Right lobe of liver (tissue), 6 donors: Measurements from ENCODE around the gene LRMDA. TPM values are rescaled to one million over a fixed set of nuclear protein-coding genes. Genes with fewer than 3 reads are reported as not detected.

Experiments
- ATAC-seq, 4 donors: fragments of 200-7000 bp; cut with Tn5 transposase; one replicate each; pipeline ENCODE4 v1.9.1; 2020; ENCODE audit warnings: mild to moderate bottlenecking in 4 of 4, moderate library complexity in 4 of 4
- DNase-seq, 3 donors: peaks; one replicate each; pipeline ENCODE4 v3.0.0-alpha.2; 2020
- H3K27ac ChIP-seq, 3 donors: fragments of 200-600 bp; one replicate each; pipeline ENCODE4 v1.8.0; 2022
- H3K27me3 ChIP-seq, 2 donors: fragments of 200-600 bp; one replicate each; pipeline ENCODE4 v1.8.0; 2022
- H3K36me3 ChIP-seq, 4 donors: fragments of 200-600 bp; sonication (generic) in 1 of 4; one replicate each; pipeline versions ENCODE4 v1.5.1 to v1.8.0; 2017 to 2022; ENCODE audit warnings: control low read depth in 1 of 4
- H3K4me1 ChIP-seq, 4 donors: fragments of 200-600 bp; sonication (generic) in 1 of 4; one replicate each; pipeline versions ENCODE4 v1.5.1 to v1.8.0; 2017 to 2022; ENCODE audit warnings: control low read depth in 1 of 4
- H3K4me3 ChIP-seq, 3 donors: fragments of 200-600 bp; one replicate each; pipeline ENCODE4 v1.8.0; 2022
- H3K9me3 ChIP-seq, 4 donors: fragments of 200-600 bp; sonication (generic) in 1 of 4; one replicate each; pipeline versions ENCODE4 v1.5.1 to v1.8.0; 2017 to 2022; ENCODE audit warnings: control low read depth in 1 of 4
- CTCF ChIP-seq, 4 donors: fragments of 200-600 bp in 3 of 4; fragments of 450-650 bp in 1 of 4; IDR thresholded peaks; one replicate each; pipeline versions ENCODE4 v1.5.1 to v1.8.0; 2016 to 2022; ENCODE audit warnings: antibody characterized with exemption in 4 of 4, mild to moderate bottlenecking in 2 of 4
- POLR2A ChIP-seq: fragments of 450-650 bp; IDR thresholded peaks from one replicate; pipeline ENCODE4 v1.6.1; 2017; ENCODE audit warnings: antibody characterized with exemption, mild to moderate bottlenecking
- WGBS: methylation state at CpG from one replicate; pipeline ENCODE4 v1.1.6; 2018; ENCODE audit warnings: low coverage, low lambda C conversion rate; ENCODE audit not compliant: insufficient coverage; ENCODE audit errors: missing lambda C conversion rate; 5-methylcytosine and 5-hydroxymethylcytosine counted together
- intact Hi-C, 2 donors: fragments of 100-400 bp; cut with DNase I; formaldehyde crosslinking; loops; one replicate each; pipeline versions ENCODE4 v1.11.2 to v1.14.1; 2022
- total RNA-seq, 6 experiments: library from RNA; depleted of rRNA in 2 of 6; stranded (reverse); fragments of >200 nt in 2 of 6; fragmentation: NEBNext Ultra II Directional in 3 of 6; extraction: Animal tissue kit (Norgen Biotek cat#: 25700) in 3 of 6; gene quantifications; one replicate each; pipeline versions ENCODE4 v1.1.0 to v1.2.4, GENCODE V29; 2016 to 2023
- donor health status: DM: no; HTN: yes; CAD: no.
- donor health status: DM: no; HTN: no; CAD: no.
- donor health status: DM: no; HTN: no; CAD: no.
- donor health status: DM: no; HTN: yes; CAD: no.
- donor health status: DM: no; HTN: yes; CAD: no.

LRMDA gene
- total RNA-seq, 6 experiments from 2014 or later: 9.9 to 19.9 (median 16.3) TPM

- WGBS: 82% methylated on average over 1 of the region's 3 CpGs
- intact Hi-C loops: no loop called here
- TF ChIP-seq CTCF (IDR thresholded peaks at IDR 0.05): no peak
- no peak for TF ChIP-seq POLR2A
Observed at GRCh38 chr10:76188216-76188615, 756.8 kb downstream of the LRMDA start.

GRCh38 chr10:76190634-76191270, 759.3 kb downstream of the LRMDA start:
- ATAC-seq (no peak), DNase-seq (no peak)
- H3K36me3 ChIP-seq: no peaks in the 10 kb centered on the region
- peaks cover 0 to 2% (median 0%) of the 10 kb centered on the region in 4 donors for H3K4me1 ChIP-seq
- no peak for TF ChIP-seq CTCF (IDR thresholded peaks at IDR 0.05)
- no peak for TF ChIP-seq POLR2A
- intact Hi-C loops: no loop called here
- H3K27ac ChIP-seq: no peak overlapping the region
- no peaks in the 10 kb centered on the region for H3K27me3 ChIP-seq
- H3K4me3 ChIP-seq: no peak overlapping the region
- 94% methylated on average over 8 of the region's 8 CpGs for WGBS
- no peaks in the 10 kb centered on the region for H3K9me3 ChIP-seq

More at GRCh38 chr10:76188216-76188615, 756.8 kb downstream of the LRMDA start:
- ATAC-seq: no peak
- no peak for DNase-seq
- Histone ChIP-seq H3K27me3 (no peaks in the 10 kb centered on the region), H3K4me3 (no peak overlapping the region), H3K9me3 (no peaks in the 10 kb centered on the region), H3K27ac (no peak overlapping the region), H3K4me1 (no peaks in the 10 kb centered on the region), H3K36me3 (no peaks in the 10 kb centered on the region)

- intact Hi-C loops: no loop called here
Observed at GRCh38 chr10:76191336-76191735, 759.9 kb downstream of the LRMDA start.

GRCh38 chr10:76192151-76192550, 760.7 kb downstream of the LRMDA start:
- DNase-seq: no peak
- H3K27me3 ChIP-seq: no peaks in the 10 kb centered on the region
- H3K4me3 ChIP-seq: no peak overlapping the region
- no peak overlapping the region for H3K27ac ChIP-seq
- ATAC-seq: no peak
- no peaks in the 10 kb centered on the region for H3K9me3 ChIP-seq
- intact Hi-C loops: no loop called here
- TF ChIP-seq POLR2A: no peak
- no peak for TF ChIP-seq CTCF (IDR thresholded peaks at IDR 0.05)
- WGBS: 100% methylated on average over 2 of the region's 2 CpGs
- H3K36me3 ChIP-seq: no peaks in the 10 kb centered on the region
- peaks cover 0 to 8% (median 0%) of the 10 kb centered on the region in 4 donors for H3K4me1 ChIP-seq

More at GRCh38 chr10:76191336-76191735, 759.9 kb downstream of the LRMDA start:
- no peak for ATAC-seq
- TF ChIP-seq CTCF (IDR thresholded peaks at IDR 0.05): no peak
- no peak for TF ChIP-seq POLR2A
- H3K36me3 ChIP-seq: no peaks in the 10 kb centered on the region
- H3K27me3 ChIP-seq: no peaks in the 10 kb centered on the region
- no peak for DNase-seq
- H3K9me3 ChIP-seq: no peaks in the 10 kb centered on the region
- H3K4me1 ChIP-seq: peaks cover 0 to 7% (median 0%) of the 10 kb centered on the region in 4 donors
- no peak overlapping the region for H3K4me3 ChIP-seq
- no peak overlapping the region for H3K27ac ChIP-seq
- 100% methylated on average over 1 of the region's 1 CpG for WGBS
